Neural crest cell (in vitro differentiated cells): Measurements from ENCODE around the gene MCF2L. TPM values are rescaled to one million over a fixed set of nuclear protein-coding genes. Genes with fewer than 3 reads are reported as not detected.

Experiments
- DNase-seq: peaks from one replicate; pipeline ENCODE4 v3.0.0; 2021; ENCODE audit warnings: low read depth, mixed read lengths, low spot score
- H3K27ac Mint-ChIP-seq: one replicate; pipeline ENCODE4 v1.8.0; 2021; ENCODE audit warnings: mild to moderate bottlenecking, mixed read lengths; ENCODE audit not compliant: unreplicated experiment
- H3K27me3 Mint-ChIP-seq: 2 replicates; pipeline ENCODE4 v1.8.0; 2021; ENCODE audit warnings: low read depth, mild to moderate bottlenecking, mixed read lengths
- H3K36me3 Mint-ChIP-seq: 2 replicates; pipeline ENCODE4 v1.8.0; 2021; ENCODE audit warnings: low read depth, mild to moderate bottlenecking, mixed read lengths
- H3K4me1 Mint-ChIP-seq: 2 replicates; pipeline ENCODE4 v1.8.0; 2021; ENCODE audit warnings: mixed read lengths
- H3K4me3 Mint-ChIP-seq: one replicate; pipeline ENCODE4 v1.8.0; 2021; ENCODE audit warnings: mild to moderate bottlenecking, mixed read lengths
- H3K9me3 Mint-ChIP-seq: 2 replicates; pipeline ENCODE4 v1.8.0; 2021; ENCODE audit warnings: mixed read lengths
- total RNA-seq: library from RNA; stranded (reverse); gene quantifications from 2 replicates; pipeline ENCODE4 v1.2.1, GENCODE V29; 2021
- TF ChIP-seq, protein P1 (sequence below): fragments of 200-600 bp; sonication (generic); conservative IDR thresholded peaks from 2 replicates; pipeline ENCODE4 v1.5.0; 2021; ENCODE audit warnings: antibody characterized with exemption, mild to moderate bottlenecking

MCF2L gene
- total RNA-seq, 1 donor from 2014 or later: 59.9 TPM

DNA sequence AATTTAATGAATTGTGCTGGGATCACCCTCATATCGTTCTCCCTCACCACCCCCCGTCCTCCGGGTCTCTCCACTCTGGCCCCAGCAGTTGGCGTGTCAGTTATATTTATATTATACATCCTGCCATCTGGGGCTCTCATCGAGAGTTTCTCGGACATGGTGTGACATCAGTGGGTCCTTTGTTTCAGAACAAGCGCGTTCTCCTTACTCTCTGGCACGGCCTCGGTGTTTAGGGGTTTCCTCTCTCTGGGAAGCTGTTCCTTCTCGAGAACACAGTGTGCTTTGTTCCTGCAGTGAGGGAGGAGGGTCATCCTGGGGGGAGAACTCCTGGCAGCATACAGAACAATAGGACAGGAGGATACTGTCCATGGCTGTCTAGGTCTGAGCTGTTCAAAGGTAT lies 9.8 kb upstream of the MCF2L start:
- H3K27me3 Mint-ChIP-seq: peaks cover 7% of the 10 kb centered on the region
- no peak for DNase-seq
- no peaks in the 10 kb centered on the region for H3K9me3 Mint-ChIP-seq
- H3K36me3 Mint-ChIP-seq: peaks cover 4% of the 10 kb centered on the region
- peak overlapping the region; percentile 100 for H3K27ac Mint-ChIP-seq
- TF ChIP-seq, protein P1, sequence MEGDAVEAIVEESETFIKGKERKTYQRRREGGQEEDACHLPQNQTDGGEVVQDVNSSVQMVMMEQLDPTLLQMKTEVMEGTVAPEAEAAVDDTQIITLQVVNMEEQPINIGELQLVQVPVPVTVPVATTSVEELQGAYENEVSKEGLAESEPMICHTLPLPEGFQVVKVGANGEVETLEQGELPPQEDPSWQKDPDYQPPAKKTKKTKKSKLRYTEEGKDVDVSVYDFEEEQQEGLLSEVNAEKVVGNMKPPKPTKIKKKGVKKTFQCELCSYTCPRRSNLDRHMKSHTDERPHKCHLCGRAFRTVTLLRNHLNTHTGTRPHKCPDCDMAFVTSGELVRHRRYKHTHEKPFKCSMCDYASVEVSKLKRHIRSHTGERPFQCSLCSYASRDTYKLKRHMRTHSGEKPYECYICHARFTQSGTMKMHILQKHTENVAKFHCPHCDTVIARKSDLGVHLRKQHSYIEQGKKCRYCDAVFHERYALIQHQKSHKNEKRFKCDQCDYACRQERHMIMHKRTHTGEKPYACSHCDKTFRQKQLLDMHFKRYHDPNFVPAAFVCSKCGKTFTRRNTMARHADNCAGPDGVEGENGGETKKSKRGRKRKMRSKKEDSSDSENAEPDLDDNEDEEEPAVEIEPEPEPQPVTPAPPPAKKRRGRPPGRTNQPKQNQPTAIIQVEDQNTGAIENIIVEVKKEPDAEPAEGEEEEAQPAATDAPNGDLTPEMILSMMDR: no peak
- H3K4me3 Mint-ChIP-seq: peak overlapping the region; percentile 56
- peaks cover 56% of the 10 kb centered on the region for H3K4me1 Mint-ChIP-seq

DNA sequence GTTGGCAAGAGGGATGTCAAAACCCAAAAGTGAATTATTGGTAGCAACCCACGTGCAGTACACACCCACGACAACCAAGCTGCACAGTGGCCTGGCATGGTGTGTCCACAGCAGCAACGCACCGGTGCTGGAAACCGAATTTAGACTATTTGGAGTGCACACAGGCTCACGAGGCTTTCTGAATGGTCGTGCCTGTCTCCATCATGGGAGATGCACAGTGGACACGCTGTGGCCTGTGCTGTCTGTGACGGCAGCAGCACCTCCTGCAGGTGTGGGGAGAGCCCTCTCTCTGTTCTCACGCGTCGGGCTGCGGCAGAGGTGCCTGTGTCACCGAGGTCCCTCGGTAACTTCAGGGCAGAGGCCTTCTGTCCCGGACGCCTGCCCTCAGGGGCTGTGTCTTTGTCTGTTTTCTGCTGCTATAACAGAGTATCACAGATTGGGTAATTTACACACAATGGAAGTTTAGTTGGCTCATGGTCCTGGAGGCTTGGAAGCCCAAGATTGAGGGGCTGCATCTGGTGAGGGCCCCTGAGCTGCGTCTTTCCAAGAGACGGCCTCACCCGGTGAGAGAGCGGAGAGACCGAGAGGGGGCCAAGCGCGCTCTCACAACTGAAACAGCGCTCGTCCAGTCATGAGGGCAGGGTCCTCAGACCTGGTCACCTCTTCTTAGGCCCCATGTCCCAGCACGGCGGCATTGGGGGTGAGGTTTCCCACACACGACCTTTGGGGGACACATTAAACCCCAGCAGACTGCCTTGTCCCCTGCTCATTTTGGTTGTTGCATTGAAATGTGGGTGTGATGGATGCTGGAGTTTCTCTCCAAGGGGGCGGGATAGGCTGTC lies 9.1 kb upstream of the MCF2L start:
- H3K27ac Mint-ChIP-seq: peak overlapping the region; percentile 100
- H3K4me3 Mint-ChIP-seq: peak overlapping the region; percentile 56
- H3K4me1 Mint-ChIP-seq: peaks cover 56% of the 10 kb centered on the region
- DNase-seq: no peak
- H3K27me3 Mint-ChIP-seq: peaks cover 7% of the 10 kb centered on the region
- no peaks in the 10 kb centered on the region for H3K9me3 Mint-ChIP-seq
- TF ChIP-seq, protein P1: no peak
- H3K36me3 Mint-ChIP-seq: peaks cover 4% of the 10 kb centered on the region

DNA sequence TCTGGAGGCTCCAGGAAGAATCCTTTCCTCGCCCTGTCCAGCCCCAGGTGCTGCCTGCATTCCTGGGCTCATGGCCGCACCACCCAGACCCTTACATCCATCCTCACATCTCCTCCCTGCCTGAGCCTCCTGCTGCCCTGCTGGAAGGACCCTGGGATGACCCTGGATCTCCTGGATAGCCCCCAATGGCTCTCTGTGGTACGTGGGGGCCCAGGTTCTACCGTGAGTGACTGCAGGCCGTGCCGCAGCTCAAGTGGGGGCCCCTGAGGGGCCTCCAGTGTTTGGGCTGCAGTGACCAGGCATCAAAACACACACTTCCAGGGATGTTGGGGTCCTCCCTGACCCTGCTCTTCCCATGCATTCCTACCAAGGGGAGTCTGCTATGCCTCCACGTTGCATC lies 8.3 kb upstream of the MCF2L start:
- TF ChIP-seq, protein P1: no peak
- Mint-ChIP-seq H3K36me3 (peaks cover 4% of the 10 kb centered on the region), H3K4me3 (no peak overlapping the region)

DNA sequence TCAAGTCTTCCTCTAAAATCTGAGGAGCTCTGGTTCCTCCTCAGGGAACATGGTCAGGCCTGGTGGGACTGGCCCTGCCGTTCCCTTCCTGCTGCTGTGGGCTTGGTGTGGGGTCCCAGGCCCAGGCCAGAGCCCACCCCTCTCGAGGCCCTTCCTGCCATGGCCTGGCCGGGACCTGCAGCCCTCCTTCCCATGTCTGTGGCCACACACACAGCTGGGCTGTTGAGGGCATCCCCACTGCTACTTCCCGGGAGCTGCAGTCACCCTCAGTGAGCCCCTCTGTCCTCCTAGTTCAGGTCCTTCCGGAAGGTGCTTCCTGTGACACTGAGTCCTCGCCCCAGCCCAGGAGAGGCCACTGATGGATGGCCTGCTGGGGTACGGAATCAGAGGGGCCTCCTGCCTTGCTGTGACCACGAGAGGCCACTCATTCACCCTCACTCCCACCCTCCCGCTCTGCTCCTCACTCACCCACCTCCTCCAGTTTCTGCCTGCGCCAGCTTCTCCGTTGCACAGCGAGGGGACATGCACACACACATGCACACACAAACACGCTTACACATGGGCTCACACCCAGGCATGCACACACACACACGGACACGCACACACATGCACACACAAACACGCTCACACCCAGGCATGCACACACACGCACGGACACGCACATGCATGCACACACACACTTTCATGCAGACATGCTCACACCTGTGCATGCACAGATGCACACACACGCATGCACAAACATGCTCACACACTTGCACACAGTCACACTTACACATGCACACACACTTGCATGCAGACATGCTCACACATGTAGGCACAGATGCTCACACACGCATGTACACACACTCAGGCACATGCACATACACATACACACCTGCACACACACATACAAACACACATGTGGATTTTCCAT lies 7.3 kb upstream of the MCF2L start:
- TF ChIP-seq, protein P1: no peak
- Mint-ChIP-seq H3K27me3 (peaks cover 2% of the 10 kb centered on the region), H3K27ac (no peak overlapping the region), H3K4me1 (peaks cover 46% of the 10 kb centered on the region), H3K4me3 (no peak overlapping the region), H3K36me3 (peaks cover 4% of the 10 kb centered on the region), H3K9me3 (no peaks in the 10 kb centered on the region)
- DNase-seq: no peak

More for the DNA sequence above, 8.3 kb upstream of the MCF2L start:
- Mint-ChIP-seq H3K9me3 (no peaks in the 10 kb centered on the region), H3K27me3 (peaks cover 5% of the 10 kb centered on the region), H3K27ac (no peak overlapping the region), H3K4me1 (peaks cover 52% of the 10 kb centered on the region)
- DNase-seq: no peak

DNA sequence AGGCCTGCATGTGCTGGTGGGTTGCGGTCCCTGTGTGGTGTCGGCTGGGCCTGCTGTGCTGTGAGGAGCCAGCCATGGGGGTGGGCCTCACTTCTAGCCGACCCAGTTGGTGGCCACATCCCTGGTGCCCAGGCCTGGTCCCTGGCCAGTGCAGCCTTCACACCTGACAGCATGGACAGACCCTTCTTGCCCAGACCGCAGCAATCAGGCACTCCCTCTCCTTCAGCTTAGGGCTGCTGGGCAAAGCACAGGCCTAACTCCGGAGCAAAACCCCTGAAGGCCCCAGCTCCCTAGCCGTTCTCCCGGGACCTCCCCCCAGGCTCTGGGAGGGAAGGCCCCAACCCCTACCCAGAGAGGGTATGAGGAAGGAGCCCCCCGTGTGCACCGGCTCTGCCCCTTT lies 6.6 kb upstream of the MCF2L start:
- Mint-ChIP-seq H3K9me3 (no peaks in the 10 kb centered on the region), H3K4me1 (peaks cover 39% of the 10 kb centered on the region), H3K27me3 (peaks cover 2% of the 10 kb centered on the region), H3K27ac (no peak overlapping the region), H3K36me3 (peaks cover 4% of the 10 kb centered on the region), H3K4me3 (no peak overlapping the region)
- TF ChIP-seq, protein P1: no peak
- DNase-seq: no peak
